DOHH2 (cell line): ENCODE data around the gene HNRNPAB.

Experiments used
- H3F3A ChIP-seq: fragments of 200-600 bp; sonication (generic), shearing (Covaris generic); 2 replicates; pipeline ENCODE4 v1.6.0; 2016; ENCODE audit warnings: antibody characterized with exemption, mild to moderate bottlenecking; ENCODE audit not compliant: control insufficient read depth, insufficient read depth
- H3K27ac ChIP-seq: fragments of 200-600 bp; sonication (generic); 2 replicates; pipeline ENCODE4 v1.5.1; 2014; ENCODE audit warnings: low read depth, mild to moderate bottlenecking, low read length, moderate library complexity
- H3K27me3 ChIP-seq: fragments of 200-600 bp; sonication (generic); 2 replicates; pipeline ENCODE4 v1.6.1; 2014; ENCODE audit warnings: mild to moderate bottlenecking, low read length, mixed read lengths; ENCODE audit not compliant: control insufficient read depth
- H3K36me3 ChIP-seq: fragments of 200-600 bp; sonication (generic); 2 replicates; pipeline ENCODE4 v1.6.1; 2014; ENCODE audit warnings: mild to moderate bottlenecking, low read length, moderate library complexity, mixed read lengths; ENCODE audit not compliant: control insufficient read depth
- H3K4me1 ChIP-seq: fragments of 200-600 bp; sonication (generic); 2 replicates; pipeline ENCODE4 v1.6.1; 2014; ENCODE audit warnings: mild to moderate bottlenecking, low read length, mixed read lengths; ENCODE audit not compliant: control insufficient read depth
- H3K4me2 ChIP-seq: fragments of 200-600 bp; sonication (generic); 2 replicates; pipeline ENCODE4 v1.6.0; 2014; ENCODE audit warnings: mild to moderate bottlenecking, low read length, moderate library complexity
- H3K4me3 ChIP-seq: fragments of 200-600 bp; sonication (generic); 2 replicates; pipeline ENCODE4 v1.5.1; 2014; ENCODE audit warnings: mild to moderate bottlenecking, low read length, mixed read lengths
- H3K79me2 ChIP-seq: fragments of 200-600 bp; sonication (generic); 2 replicates; pipeline ENCODE4 v1.6.1; 2014; ENCODE audit warnings: mild to moderate bottlenecking, low read length, mixed read lengths; ENCODE audit not compliant: control insufficient read depth
- H3K9me2 ChIP-seq: fragments of 200-600 bp; sonication (generic); replicated peaks from 2 replicates; pipeline ENCODE4 v1.6.1; 2014; ENCODE audit warnings: mild to moderate bottlenecking, low read length, mixed read lengths; ENCODE audit not compliant: control insufficient read depth
- H3K9me3 ChIP-seq: fragments of 200-600 bp; sonication (generic); 2 replicates; pipeline ENCODE4 v1.6.1; 2014; ENCODE audit warnings: antibody characterized with exemption, low read length, mixed read lengths; ENCODE audit not compliant: control insufficient read depth, insufficient read depth
- H4K20me1 ChIP-seq: fragments of 200-600 bp; sonication (generic); 2 replicates; pipeline ENCODE4 v1.6.0; 2014; ENCODE audit warnings: low read depth, mild to moderate bottlenecking, antibody characterized with exemption, low read length, moderate library complexity; ENCODE audit not compliant: control insufficient read depth, insufficient read depth
- CTCF ChIP-seq: fragments of 200-600 bp; sonication (generic); IDR thresholded peaks from one replicate; pipeline ENCODE4 v1.5.1; 2014; ENCODE audit warnings: antibody characterized with exemption, mild to moderate bottlenecking, low read depth, low read length; ENCODE audit not compliant: poor library complexity, severe bottlenecking
- EZH2phosphoT487 ChIP-seq: fragments of 200-600 bp; sonication (generic); IDR thresholded peaks from 2 replicates; pipeline ENCODE4 v1.6.1; 2017; ENCODE audit warnings: borderline replicate concordance, mild to moderate bottlenecking, antibody characterized with exemption, low read length, moderate library complexity, mixed read lengths

Gene HNRNPAB

GRCh38 chr5:178218827-178219226 is 14.5 kb downstream of the HNRNPAB start:
- peaks cover 81% of the 10 kb centered on the region for H3K36me3 ChIP-seq

GRCh38 chr5:178221282-178221681 is 16.9 kb downstream of the HNRNPAB start:
- Histone ChIP-seq H3F3A (peaks cover 29% of the 10 kb centered on the region), H3K4me3 (no peak overlapping the region), H3K27ac (peak overlapping the region; percentile 8; the same call in 1 of the 2 replicates), H4K20me1 (peaks cover 3% of the 10 kb centered on the region; the same call in 1 of the 2 replicates), H3K79me2 (peaks cover 7% of the 10 kb centered on the region; the same call in 1 of the 2 replicates), H3K4me2 (no peak overlapping the region), H3K27me3 (no peaks in the 10 kb centered on the region), H3K9me3 (no peaks in the 10 kb centered on the region), H3K4me1 (peaks cover 2% of the 10 kb centered on the region; the same call in 1 of the 2 replicates), H3K9me2 (no peaks in the 10 kb centered on the region), H3K36me3 (peaks cover 80% of the 10 kb centered on the region)
- no peak for TF ChIP-seq EZH2phosphoT487
- TF ChIP-seq CTCF: no peak

More at GRCh38 chr5:178218827-178219226, 14.5 kb downstream of the HNRNPAB start:
- no peaks in the 10 kb centered on the region for H3K27me3 ChIP-seq
- H3K4me3 ChIP-seq: no peak overlapping the region
- no peak overlapping the region for H3K4me2 ChIP-seq
- no peaks in the 10 kb centered on the region for H3K9me3 ChIP-seq
- H3F3A ChIP-seq: peaks cover 49% of the 10 kb centered on the region
- no peak overlapping the region for H3K27ac ChIP-seq
- H3K9me2 ChIP-seq: no peaks in the 10 kb centered on the region
- peaks cover 9% of the 10 kb centered on the region; the same call in 1 of the 2 replicates for H4K20me1 ChIP-seq
- peaks cover 6% of the 10 kb centered on the region for H3K4me1 ChIP-seq
- no peak for TF ChIP-seq CTCF
- H3K79me2 ChIP-seq: peaks cover 2% of the 10 kb centered on the region; the same call in 1 of the 2 replicates

- H3K79me2 ChIP-seq: peaks cover 8% of the 10 kb centered on the region
- peaks cover 2% of the 10 kb centered on the region; the same call in 1 of the 2 replicates for H4K20me1 ChIP-seq
- H3K9me2 ChIP-seq: no peaks in the 10 kb centered on the region
- no peaks in the 10 kb centered on the region for H3K9me3 ChIP-seq
- H3K4me2 ChIP-seq: no peak overlapping the region
- no peaks in the 10 kb centered on the region for H3K27me3 ChIP-seq
- peaks cover 25% of the 10 kb centered on the region for H3F3A ChIP-seq
- H3K27ac ChIP-seq: peak overlapping the region; percentile 8; the same call in 1 of the 2 replicates
- H3K4me1 ChIP-seq: no peaks in the 10 kb centered on the region
- TF ChIP-seq EZH2phosphoT487 (no peak), CTCF (no peak)
- H3K36me3 ChIP-seq: peaks cover 80% of the 10 kb centered on the region
- H3K4me3 ChIP-seq: no peak overlapping the region
Observed at GRCh38 chr5:178221853-178222252, 17.5 kb downstream of the HNRNPAB start.
